HG03520 (cell line): ENCODE data around the gene EGLN2.
"Not testable (repeated sequence)": the region's sequence is repeated elsewhere in the genome, so short reads cannot be mapped to it uniquely, and the experiment has no call there.

Experiments
- ATAC-seq: cut with Tn5 transposase; IDR thresholded peaks from one replicate; pipeline ENCODE4 v1.9.1; 2021; ENCODE audit warnings: mild to moderate bottlenecking, moderate library complexity; ENCODE audit not compliant: unreplicated experiment

EGLN2 gene

DNA sequence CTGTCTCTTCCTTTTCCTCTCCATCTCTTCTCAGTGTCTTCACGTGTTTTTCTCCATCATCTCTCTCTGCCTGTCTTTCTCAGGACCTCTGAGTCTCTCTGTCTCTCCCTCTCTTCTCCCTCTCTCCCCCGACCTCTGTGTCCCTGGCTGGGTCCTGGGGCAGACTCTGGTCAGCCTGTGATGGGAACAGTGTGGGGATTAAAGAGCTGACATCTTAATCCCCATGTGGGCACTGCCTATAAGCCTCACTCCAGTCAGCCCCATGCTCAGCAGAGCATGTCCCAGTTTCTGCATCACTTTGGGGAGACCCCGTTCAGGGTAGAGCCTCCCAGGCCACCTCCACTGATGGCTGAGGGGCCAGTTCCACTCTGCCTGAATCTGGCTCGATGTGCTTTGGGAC, 16.2 kb downstream of the EGLN2 start:
- ATAC-seq: no peak

GRCh38 chr19:40818480-40819399, 19.7 kb downstream of the EGLN2 start:
- ATAC-seq: not testable (repeated sequence)

GRCh38 chr19:40819479-40820234, 20.7 kb downstream of the EGLN2 start:
- ATAC-seq: not testable (repeated sequence)

GRCh38 chr19:40822161-40822560, 23.2 kb downstream of the EGLN2 start:
- ATAC-seq: no peak

DNA sequence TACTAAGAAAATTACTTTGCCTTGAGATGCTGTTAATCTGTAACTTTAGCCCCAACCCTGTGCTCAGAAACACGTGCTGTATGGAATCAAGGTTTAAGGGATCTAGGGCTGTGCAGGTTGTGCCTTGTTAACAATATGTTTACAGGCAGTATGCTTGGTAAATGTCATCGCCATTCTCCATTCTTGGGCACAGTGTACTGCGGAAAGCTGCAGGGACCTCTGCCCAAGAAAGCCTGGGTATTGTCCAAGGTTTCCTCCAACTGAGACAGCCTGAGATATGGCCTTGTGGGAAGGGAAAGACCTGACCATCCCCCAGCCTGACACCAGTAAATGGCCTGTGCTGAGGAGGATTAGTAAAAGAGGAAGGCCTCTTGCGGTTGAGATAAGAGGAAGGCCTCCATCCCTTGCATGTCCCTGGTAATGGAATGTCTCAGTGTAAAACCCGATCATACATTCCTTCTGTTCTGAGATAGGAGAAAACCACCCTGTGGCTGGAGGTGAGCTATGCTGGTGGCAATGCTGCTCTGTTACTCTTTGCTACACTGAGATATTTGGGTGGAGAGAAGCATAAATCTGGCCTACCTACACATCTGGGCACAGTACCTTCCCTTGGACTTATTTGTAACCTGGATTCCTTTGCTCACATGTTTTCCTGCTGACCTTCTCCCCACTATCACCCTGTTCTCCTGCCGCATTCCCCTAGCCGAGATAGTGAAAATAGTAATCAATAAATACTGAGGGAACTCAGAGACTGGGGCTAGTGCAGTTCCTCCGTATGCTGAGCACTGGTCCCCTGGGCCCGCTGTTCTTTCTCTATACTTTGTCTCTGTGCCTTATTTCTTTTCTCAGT, 23.9 kb downstream of the EGLN2 start:
- not testable (repeated sequence) for ATAC-seq

GRCh38 chr19:40824916-40825315, 25.9 kb downstream of the EGLN2 start:
- ATAC-seq: not testable (repeated sequence)

GRCh38 chr19:40825460-40826095, 26.6 kb downstream of the EGLN2 start:
- ATAC-seq: not testable (repeated sequence)

DNA sequence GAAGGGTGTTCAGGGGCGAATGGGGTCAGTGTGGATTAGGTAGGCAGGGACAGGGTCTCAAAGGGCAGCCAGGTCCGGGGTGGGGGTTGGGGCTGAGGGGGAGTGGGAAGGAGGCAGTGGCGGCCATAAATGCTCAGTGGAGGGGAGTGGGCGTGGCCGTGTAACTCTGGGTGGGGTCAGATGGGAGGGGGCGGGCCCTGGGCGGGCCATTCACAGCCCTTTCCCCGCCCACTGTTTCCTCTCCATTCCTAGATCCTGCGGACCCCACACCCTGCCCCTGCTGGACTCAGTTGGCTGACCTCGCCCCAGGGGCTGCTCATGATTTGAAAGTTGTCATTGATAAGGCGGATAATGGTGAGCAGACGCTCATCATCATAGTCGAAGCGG, 27.3 kb downstream of the EGLN2 start:
- not testable (repeated sequence) for ATAC-seq

- not testable (repeated sequence) for ATAC-seq
These were observed 27.9 kb downstream of the EGLN2 start for GRCh38 chr19:40826699-40827385.

- no peak for ATAC-seq
These were observed 28.6 kb downstream of the EGLN2 start for GRCh38 chr19:40827386-40828247.

- ATAC-seq: no peak
These were observed 30.2 kb downstream of the EGLN2 start for GRCh38 chr19:40829205-40829604.

DNA sequence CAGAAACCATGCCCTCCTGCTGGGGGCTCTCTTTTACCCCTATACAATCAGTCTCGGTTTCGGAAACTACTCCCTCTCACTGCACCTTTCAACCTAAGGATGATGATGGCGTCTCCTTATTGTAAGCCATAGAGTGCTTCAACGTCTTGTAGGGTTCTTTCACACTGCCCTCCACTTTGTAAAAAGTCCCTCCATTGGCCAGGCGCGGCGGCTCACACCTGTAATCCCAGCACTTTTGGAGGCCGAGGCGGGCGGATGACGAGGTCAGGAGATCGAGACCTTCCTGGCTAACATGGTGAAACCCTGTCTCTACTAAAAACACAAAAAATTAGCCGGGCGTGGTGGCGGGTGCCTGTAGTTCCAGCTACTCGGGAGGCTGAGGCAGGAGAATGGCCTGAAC, 31.8 kb downstream of the EGLN2 start:
- not testable (repeated sequence) for ATAC-seq

DNA sequence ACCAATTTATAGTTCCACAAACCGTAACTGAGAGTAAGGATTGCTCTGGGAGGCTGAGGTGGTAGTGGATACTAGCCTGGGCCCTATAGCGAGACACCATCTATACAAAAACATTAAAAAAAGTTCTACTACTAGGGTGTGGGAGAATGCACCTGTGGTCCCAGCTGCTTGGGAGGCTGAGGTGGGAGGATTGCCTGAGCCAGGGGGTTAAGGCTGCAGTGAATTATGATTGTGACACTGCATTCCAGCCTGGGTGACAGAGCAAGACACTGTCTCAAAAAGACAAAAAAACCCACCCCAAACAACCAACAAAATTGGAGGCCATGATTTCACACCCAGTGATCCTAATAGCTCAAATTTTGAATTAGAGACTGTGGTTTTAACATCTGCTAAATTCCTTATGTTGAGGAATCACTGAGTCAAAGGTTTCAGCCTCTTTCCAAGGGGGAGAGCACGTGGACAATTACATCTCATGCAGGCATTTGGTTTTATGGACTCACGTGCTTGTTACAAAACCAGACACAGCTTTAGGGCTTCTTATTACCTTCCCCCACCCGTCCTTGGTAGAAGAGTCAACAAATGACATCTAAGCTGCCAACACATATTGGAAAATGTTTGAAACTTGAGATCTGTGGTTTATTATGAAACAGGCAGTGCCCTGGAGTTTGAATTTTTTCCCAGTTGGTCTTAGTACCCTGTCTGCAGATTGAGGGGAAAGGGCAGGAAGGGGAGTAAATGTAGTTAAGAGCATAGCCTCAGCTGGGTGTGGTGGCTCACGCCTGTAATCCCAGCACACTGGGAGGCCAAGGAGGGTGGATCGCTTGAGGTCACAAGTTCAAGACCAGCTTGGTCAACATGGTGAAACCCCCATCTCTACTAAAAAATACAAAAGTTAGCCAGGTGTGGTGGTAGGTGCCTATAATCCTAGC, 32.8 kb downstream of the EGLN2 start:
- no peak for ATAC-seq

DNA sequence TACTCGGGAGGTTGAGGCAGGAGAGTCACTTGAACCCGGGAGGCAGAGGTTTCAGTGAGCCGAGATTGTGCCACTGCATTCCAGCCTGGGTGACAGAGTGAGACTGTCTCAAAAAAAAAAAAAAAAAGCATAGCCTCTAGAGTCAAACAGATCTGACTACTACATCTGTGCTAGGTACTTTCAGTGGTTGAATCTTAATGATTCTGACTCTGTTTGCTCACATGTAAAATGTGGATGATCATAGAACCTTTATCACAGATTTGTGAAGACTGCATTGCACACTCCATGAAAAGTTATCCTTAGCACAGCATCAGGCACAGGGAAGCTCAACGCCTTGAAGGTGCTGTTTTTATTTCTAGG, 33.4 kb downstream of the EGLN2 start:
- not testable (repeated sequence) for ATAC-seq

DNA sequence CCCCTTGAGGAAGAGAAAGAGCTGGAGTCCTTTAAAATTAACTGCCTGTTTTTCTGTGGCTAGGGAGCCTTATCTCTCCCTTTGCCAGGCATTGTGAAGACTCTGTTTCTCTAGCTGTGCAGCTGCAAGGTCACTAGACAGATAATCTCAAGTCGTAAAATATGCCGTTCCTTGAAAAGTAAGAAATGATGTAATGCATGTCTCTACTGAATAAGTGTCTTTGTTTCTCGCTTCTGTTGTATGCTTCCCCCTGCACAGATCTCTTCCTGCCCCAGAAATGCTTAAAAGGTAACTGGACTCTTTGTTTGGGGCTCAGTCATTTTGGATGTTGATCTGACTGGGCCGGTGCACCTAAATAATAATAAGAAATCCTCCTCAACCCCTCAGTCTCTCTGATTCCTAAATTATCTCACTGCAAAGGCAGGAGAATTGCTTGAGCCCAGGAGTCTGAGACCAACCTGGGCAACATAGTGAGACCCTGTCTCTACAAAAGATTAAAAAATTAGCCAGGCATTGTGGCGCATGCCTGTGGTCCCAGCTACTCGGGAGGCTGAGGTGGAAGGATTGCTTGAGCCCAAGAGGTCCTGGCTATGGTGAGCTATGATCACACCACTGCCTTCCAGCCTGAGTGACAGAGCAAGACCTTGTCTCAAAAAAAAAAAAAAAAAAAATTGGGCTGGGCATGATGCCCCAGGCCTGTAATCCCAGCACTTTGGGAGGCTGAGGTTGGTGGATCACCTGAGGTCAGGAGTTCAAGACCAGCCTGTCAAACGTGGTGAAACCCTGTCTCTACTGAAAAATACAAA, 34.9 kb downstream of the EGLN2 start:
- not testable (repeated sequence) for ATAC-seq

DNA sequence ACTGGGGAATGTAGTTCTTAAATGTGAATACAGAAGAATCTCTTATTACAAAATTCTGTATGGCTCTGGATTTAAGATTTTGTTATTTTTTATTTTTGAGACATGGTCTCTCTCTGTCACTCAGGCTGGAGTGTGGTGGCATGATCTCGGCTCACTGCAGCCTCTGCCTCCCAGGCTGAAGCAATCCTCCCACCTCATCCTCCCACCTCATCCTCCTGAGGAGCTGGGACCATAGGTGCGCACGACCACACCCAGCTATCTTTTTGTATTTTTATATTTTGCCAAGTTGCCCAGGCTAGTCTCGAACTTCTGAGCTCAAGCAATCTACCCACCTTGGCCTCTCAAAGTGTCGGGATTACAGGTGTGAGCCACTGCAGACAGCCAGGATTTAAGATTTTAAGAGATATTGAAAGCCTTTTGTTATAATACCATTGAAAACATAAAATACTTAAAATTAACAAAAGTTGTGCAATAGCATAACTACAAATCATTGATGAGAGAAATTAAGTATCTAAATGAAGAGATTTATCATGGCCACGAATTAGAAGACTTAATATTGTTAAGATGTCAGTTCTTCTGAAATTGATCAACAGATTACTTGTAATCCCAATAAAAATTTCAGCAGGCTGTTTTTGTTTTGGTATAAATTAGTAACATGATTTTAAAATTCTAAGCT, 37.9 kb downstream of the EGLN2 start:
- no peak for ATAC-seq

DNA sequence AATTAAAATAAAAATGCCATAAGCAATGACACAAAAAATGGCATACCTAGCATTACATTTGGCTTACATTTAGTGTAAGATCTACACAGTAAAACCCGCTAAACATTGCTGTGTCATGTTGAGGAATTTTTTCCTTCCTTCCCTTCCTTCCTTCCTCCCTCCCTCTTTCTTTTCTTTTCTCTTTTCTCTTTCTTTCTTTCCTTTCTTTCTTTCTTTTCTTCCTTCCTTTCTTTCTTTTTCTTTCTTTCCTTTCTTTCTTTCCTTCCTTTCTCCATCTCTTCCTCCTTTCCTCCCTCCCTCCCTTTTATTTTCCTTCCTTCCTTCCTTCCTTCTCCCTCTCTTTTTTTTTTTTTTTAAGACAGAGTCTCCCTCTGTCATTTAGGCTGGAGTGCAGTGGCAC, 39.5 kb downstream of the EGLN2 start:
- not testable (repeated sequence) for ATAC-seq
